Lower leg skin (tissue), 4 donors: ENCODE data around the gene RLN3. TPM values are rescaled to one million over a fixed set of nuclear protein-coding genes. Genes with fewer than 3 reads are reported as not detected.
A peak's percentile ranks its signal among the peaks of the same experiment; 100 is the strongest.

Experiments
- DNase-seq, 2 donors: peaks; one replicate each; pipeline ENCODE4 v3.0.0-alpha.2; 2019; ENCODE audit warnings: low spot score in 2 of 2
- H3K4me3 ChIP-seq: fragments of 200-600 bp; sonication (generic); 2 replicates; pipeline ENCODE4 v1.5.1; 2017; ENCODE audit warnings: mild to moderate bottlenecking, low read depth; ENCODE audit not compliant: poor library complexity, severe bottlenecking
- POLR2A ChIP-seq, 2 donors: fragments of 450-650 bp; IDR thresholded peaks; one replicate each; pipeline ENCODE4 v1.6.1; 2016 to 2017; ENCODE audit warnings: antibody characterized with exemption in 2 of 2, mild to moderate bottlenecking in 1 of 2, moderate library complexity in 1 of 2
- WGBS, 2 donors: methylation state at CpG; one replicate each; pipeline ENCODE4 v1.1.5; 2018; 5-methylcytosine and 5-hydroxymethylcytosine counted together
- intact Hi-C: fragments of 100-400 bp; cut with DNase I; formaldehyde crosslinking; loops from one replicate; pipeline ENCODE4 v1.15.0; 2023; ENCODE audit warnings: low total_unique reads
- total RNA-seq, 4 donors: library from RNA; depleted of rRNA; stranded (reverse); fragments of >200 nt; gene quantifications; one replicate each; pipeline ENCODE4 v1.1.0, GENCODE V29; 2016
- TF ChIP-seq, protein P1 (sequence below), 3 donors: fragments of 450-650 bp; IDR thresholded peaks; one replicate each; pipeline ENCODE4 v1.5.1; 2016; ENCODE audit warnings: antibody characterized with exemption in 3 of 3, mild to moderate bottlenecking in 3 of 3, moderate library complexity in 2 of 3

RLN3 gene
- total RNA-seq, 4 donors from 2014 or later: not detected

DNA sequence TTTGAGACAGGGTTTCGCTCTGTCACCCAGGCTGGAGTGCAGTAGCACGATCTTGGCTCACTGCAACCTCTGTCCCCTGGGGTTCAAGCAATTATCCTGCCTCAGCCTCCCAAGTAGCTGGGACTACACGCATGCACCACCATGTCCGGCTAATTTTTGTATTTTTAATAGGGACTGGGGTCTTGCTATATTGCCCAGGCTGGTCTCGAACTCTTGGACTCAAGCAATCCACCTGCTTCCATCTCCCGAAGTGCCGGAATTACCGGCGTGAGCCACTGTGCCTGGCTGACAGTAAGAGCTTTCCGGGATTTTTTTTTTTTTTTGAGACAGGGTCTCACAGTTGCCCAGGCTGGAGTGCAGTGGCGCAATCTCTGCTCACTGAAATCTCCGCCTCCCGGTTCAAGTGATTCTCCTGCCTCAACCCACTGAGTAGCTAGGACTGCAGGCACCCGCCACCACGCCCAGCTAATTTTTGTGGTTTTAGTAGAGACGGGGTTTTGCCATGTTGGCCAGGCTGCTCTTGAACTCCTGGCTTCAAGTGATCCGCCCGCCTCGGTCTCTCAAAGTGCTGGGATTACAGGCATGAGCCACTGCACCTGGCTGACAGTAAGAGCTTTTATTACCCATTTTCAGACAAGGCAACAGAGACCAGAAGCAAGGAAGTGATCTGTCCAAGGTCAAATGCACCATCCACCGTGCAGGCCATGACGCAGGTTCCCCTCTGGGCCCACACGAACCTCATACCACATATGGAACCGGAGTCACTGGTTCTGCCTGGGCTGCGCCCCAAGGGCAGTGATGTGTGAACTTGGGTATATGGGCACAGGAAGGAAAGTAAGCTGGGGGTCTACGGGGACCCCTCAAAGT is 42.8 kb upstream of the RLN3 start:
- TF ChIP-seq, protein P1, sequence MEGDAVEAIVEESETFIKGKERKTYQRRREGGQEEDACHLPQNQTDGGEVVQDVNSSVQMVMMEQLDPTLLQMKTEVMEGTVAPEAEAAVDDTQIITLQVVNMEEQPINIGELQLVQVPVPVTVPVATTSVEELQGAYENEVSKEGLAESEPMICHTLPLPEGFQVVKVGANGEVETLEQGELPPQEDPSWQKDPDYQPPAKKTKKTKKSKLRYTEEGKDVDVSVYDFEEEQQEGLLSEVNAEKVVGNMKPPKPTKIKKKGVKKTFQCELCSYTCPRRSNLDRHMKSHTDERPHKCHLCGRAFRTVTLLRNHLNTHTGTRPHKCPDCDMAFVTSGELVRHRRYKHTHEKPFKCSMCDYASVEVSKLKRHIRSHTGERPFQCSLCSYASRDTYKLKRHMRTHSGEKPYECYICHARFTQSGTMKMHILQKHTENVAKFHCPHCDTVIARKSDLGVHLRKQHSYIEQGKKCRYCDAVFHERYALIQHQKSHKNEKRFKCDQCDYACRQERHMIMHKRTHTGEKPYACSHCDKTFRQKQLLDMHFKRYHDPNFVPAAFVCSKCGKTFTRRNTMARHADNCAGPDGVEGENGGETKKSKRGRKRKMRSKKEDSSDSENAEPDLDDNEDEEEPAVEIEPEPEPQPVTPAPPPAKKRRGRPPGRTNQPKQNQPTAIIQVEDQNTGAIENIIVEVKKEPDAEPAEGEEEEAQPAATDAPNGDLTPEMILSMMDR (IDR thresholded peaks at IDR 0.05): no peak
- no peak for TF ChIP-seq POLR2A (IDR thresholded peaks at IDR 0.05)
- no peak for DNase-seq
- intact Hi-C loops: no loop called here
- H3K4me3 ChIP-seq: no peak overlapping the region
- WGBS, 2 donors: 84 to 88% methylated on average over 25 of the region's 25 CpGs

GRCh38 chr19:13985771-13986347 is 42.1 kb upstream of the RLN3 start:
- H3K4me3 ChIP-seq: no peak overlapping the region
- DNase-seq: no peak
- intact Hi-C loops: no loop called here

DNA sequence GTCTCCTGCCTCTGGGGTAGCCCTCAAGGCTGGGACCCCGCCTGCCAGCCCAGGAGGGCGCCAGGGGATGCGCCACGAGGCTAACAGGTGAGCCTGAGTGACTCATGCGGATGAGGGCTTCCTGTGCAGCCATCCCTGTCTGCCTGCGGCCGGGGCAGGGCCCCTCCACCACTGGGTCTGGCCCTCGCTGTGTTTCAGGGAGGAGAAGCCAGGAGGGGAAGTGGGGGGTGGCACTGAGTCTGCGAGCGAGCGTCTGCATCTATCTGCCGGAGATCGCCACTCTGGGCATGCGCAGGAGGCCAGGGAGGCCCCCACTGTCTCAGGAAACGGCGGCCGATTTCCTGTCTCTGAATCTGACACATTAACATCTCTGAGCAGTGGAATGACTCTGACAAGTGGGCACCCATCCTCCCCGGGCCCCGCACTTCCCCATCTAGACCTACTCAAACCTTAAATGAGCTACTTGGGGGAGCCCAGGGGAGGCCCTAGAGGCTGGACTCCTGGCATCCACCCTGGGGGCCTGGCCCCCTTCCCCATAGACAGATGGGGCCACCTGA is 41.5 kb upstream of the RLN3 start:
- H3K4me3 ChIP-seq: no peak overlapping the region
- TF ChIP-seq, protein P1 (IDR thresholded peaks at IDR 0.05): no peak
- no peak for TF ChIP-seq POLR2A (IDR thresholded peaks at IDR 0.05)
- 37 to 60% methylated on average over 6 to 12 of the region's 19 CpGs for WGBS, 2 donors
- DNase-seq: peak; percentile 86 to 97
- intact Hi-C loops: no loop called here

More at GRCh38 chr19:13985771-13986347, 42.1 kb upstream of the RLN3 start:
- WGBS, 2 donors: 69 to 79% methylated on average over 9 to 10 of the region's 10 CpGs
- no peak for TF ChIP-seq POLR2A (IDR thresholded peaks at IDR 0.05)
- TF ChIP-seq, protein P1 (IDR thresholded peaks at IDR 0.05): no peak

DNA sequence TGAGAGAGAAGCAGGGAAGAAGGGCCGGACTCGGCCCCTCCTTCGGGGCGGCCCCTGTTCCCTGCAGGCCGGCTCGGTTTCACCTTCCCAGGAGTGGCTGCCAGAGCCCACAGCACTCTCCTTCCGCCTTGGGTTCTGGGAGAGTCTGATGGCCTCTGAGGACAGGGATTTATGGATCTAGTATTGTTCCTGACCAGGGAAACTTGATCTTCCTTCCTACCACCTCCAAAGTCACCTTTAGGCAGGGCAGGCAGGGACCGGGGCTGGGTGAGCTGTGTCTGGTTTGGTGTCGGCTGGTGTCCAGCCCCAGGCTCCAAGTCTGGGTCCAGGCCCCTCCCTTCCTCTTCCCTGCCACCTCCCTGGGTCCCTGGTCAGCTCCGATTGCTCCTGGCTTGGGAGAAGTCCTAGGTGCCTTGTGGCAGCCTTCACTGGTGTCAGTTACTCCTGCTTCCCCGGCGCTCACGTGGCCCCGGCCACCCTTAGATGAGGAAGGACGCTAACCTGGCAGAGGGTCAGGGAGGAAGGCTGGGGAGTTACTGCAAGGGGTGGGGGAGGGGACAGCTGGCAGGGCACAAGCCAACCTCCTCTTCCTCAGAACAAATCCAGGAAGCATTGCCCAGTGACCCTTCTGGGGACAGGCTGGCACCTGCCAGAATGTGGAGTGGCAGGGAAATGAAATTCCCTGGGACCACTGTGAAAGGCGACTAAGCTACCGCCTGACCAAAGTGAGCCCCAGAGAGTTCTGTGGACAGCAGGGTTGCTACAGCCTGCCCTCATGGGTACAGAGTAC is 40.7 kb upstream of the RLN3 start:
- TF ChIP-seq, protein P1 (IDR thresholded peaks at IDR 0.05): no peak
- TF ChIP-seq POLR2A (IDR thresholded peaks at IDR 0.05): no peak
- WGBS, 2 donors: 67% methylated on average over 17 of the region's 17 CpGs
- intact Hi-C loops: no loop called here
- no peak overlapping the region for H3K4me3 ChIP-seq
- DNase-seq: no peak

- intact Hi-C loops: no loop called here
- WGBS, 2 donors: 84 to 88% methylated on average over 7 of the region's 7 CpGs
- no peak overlapping the region for H3K4me3 ChIP-seq
- no peak for TF ChIP-seq POLR2A (IDR thresholded peaks at IDR 0.05)
- TF ChIP-seq, protein P1 (IDR thresholded peaks at IDR 0.05): no peak
- no peak for DNase-seq
These were observed 38.5 kb upstream of the RLN3 start for GRCh38 chr19:13989487-13989886.
